Vagina (tissue), 2 donors: ENCODE measurements around the gene C1orf116. TPM values are rescaled to one million over a fixed set of nuclear protein-coding genes. Genes with fewer than 3 reads are reported as not detected.
A peak's percentile ranks its signal among the peaks of the same experiment; 100 is the strongest.

ENCODE experiments used
- DNase-seq, 2 donors: peaks; one replicate each; pipeline ENCODE4 v3.0.0-alpha.2; 2017; ENCODE audit errors: extremely low spot score in 2 of 2
- H3K27ac ChIP-seq: fragments of 200-600 bp; sonication (generic); one replicate; pipeline ENCODE4 v1.5.1; 2019
- H3K27me3 ChIP-seq: fragments of 200-600 bp; sonication (generic); one replicate; pipeline ENCODE4 v1.5.1; 2019
- H3K36me3 ChIP-seq, 2 donors: fragments of 200-600 bp; sonication (generic); one replicate each; pipeline ENCODE4 v1.5.1; 2017 to 2019
- H3K4me1 ChIP-seq: fragments of 200-600 bp; sonication (generic); one replicate; pipeline ENCODE4 v1.5.1; 2019
- H3K4me3 ChIP-seq, 2 donors: fragments of 200-600 bp; sonication (generic); 1 replicate in 1 of 2; 2 replicates in 1 of 2; pipeline ENCODE4 v1.5.1; 2016 to 2019
- H3K9me3 ChIP-seq: fragments of 200-600 bp; sonication (generic); one replicate; pipeline ENCODE4 v1.5.1; 2019
- POLR2A ChIP-seq, 2 donors: fragments of 450-650 bp; IDR thresholded peaks; one replicate each; pipeline ENCODE4 v1.6.1; 2017; ENCODE audit warnings: antibody characterized with exemption in 2 of 2, mild to moderate bottlenecking in 2 of 2, moderate library complexity in 2 of 2
- POLR2AphosphoS5 ChIP-seq, 2 donors: sonication (generic); formaldehyde crosslinking; IDR thresholded peaks; one replicate each; pipeline ENCODE4 v1.9.0; 2017; ENCODE audit warnings: antibody characterized with exemption in 2 of 2, mild to moderate bottlenecking in 2 of 2, low read depth in 1 of 2; ENCODE audit not compliant: insufficient read depth in 1 of 2
- intact Hi-C: fragments of 100-400 bp; cut with DNase I; formaldehyde crosslinking; loops from one replicate; pipeline ENCODE4 v1.15.1; 2023
- total RNA-seq: library from RNA; depleted of rRNA; stranded (reverse); fragments of >200 nt; gene quantifications from one replicate; pipeline ENCODE4 v1.2.3, GENCODE V29; 2016
- TF ChIP-seq, protein P1 (sequence below), 3 experiments: fragments of 450-650 bp in 2 of 3; fragments of 200-600 bp in 1 of 3; sonication (generic) in 1 of 3; IDR thresholded peaks; one replicate each; pipeline ENCODE4 v1.5.1; 2017 to 2019; ENCODE audit warnings: antibody characterized with exemption in 3 of 3, mild to moderate bottlenecking in 2 of 3, moderate library complexity in 2 of 3

C1orf116 gene
- total RNA-seq, 1 donor from 2014 or later: 11.8 TPM

DNA sequence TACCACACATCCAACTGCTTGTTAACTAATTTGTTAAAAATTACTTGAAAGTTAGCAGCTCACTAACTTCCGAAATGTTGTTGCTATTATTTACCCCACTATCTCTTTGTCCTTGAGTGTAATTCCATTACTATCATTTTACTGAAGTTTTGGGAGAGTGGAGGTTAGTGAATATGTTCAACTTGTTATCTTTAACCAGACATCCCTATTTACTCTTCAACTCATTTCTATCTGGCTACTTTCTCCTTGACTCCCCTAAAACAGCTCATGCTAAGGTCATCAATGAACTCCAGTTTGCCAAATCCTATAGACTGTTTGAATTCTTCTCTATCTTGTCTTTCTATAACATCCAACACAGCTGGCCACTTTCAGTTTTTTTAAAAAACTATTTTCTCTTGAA is 4.3 kb upstream of the C1orf116 start:
- H3K4me1 ChIP-seq: peaks cover 6% of the 10 kb centered on the region
- intact Hi-C loops: no loop called here
- TF ChIP-seq, protein P1, sequence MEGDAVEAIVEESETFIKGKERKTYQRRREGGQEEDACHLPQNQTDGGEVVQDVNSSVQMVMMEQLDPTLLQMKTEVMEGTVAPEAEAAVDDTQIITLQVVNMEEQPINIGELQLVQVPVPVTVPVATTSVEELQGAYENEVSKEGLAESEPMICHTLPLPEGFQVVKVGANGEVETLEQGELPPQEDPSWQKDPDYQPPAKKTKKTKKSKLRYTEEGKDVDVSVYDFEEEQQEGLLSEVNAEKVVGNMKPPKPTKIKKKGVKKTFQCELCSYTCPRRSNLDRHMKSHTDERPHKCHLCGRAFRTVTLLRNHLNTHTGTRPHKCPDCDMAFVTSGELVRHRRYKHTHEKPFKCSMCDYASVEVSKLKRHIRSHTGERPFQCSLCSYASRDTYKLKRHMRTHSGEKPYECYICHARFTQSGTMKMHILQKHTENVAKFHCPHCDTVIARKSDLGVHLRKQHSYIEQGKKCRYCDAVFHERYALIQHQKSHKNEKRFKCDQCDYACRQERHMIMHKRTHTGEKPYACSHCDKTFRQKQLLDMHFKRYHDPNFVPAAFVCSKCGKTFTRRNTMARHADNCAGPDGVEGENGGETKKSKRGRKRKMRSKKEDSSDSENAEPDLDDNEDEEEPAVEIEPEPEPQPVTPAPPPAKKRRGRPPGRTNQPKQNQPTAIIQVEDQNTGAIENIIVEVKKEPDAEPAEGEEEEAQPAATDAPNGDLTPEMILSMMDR (IDR thresholded peaks at IDR 0.05): no peak
- TF ChIP-seq POLR2A (IDR thresholded peaks at IDR 0.05) (no peak), POLR2AphosphoS5 (IDR thresholded peaks at IDR 0.05; ENCODE audit: insufficient read depth in 1 of 2, low read depth in 1 of 2) (no peak)

DNA sequence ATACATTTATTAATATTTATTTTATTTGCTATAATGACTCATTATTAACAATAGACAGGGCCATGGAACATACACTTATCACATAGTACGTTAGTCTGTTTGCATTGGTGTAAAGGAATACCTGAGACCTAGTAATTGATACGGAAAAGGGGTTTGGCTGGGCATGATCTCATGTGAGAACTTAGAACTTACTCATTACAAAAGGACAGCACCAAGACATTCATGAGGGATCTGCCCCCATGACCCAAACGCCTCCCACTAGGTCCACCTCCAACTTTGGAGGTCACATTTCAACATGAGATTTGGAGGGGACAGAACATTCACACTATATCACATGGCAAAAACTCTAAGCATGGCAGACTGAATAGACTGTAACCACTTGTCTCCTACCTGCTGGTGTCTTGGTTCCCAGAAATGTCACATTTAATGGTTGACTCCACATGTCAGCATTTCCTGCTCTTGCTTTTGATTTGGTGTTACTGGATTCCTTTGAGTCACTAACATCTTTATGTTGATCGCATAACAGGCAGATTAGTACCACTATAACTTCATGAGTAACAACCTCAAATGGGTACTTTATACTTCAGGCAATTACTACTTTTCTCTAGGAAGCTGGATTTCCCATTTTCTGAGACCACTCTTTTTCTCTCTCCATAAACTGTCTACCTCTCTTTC is 3.5 kb upstream of the C1orf116 start:
- Histone ChIP-seq H3K4me3 (no peak overlapping the region), H3K9me3 (no peaks in the 10 kb centered on the region), H3K27ac (no peak overlapping the region), H3K27me3 (no peaks in the 10 kb centered on the region), H3K4me1 (peaks cover 6% of the 10 kb centered on the region), H3K36me3 (no peaks in the 10 kb centered on the region)
- intact Hi-C loops: no loop called here
- TF ChIP-seq, protein P1 (IDR thresholded peaks at IDR 0.05): no peak
- no peak for TF ChIP-seq POLR2AphosphoS5 (IDR thresholded peaks at IDR 0.05; ENCODE audit: insufficient read depth in 1 of 2, low read depth in 1 of 2)
- TF ChIP-seq POLR2A (IDR thresholded peaks at IDR 0.05): no peak
- no peak for DNase-seq

More for the DNA sequence above, 4.3 kb upstream of the C1orf116 start:
- no peaks in the 10 kb centered on the region for H3K36me3 ChIP-seq
- no peaks in the 10 kb centered on the region for H3K9me3 ChIP-seq
- no peak overlapping the region for H3K27ac ChIP-seq
- H3K4me3 ChIP-seq: no peak overlapping the region
- DNase-seq: no peak
- H3K27me3 ChIP-seq: no peaks in the 10 kb centered on the region

DNA sequence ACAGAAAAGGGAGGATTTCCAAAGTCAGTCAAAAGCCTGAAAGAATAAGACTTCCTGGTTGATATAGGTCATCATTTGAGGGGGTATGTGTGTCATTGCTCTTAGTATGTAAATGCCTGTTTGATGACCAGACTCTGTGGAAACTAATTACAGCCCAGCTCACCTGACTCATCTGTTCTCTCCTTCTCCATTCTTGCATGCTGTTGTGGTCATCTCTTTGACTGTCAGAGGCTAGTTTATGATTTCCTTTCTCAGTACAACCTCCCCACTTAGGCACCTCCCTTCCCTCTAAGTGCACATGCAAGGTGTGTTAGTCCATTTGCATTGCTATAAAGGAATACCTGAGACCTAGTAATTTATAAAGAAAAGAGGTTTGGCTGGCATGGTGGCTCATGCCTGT is 2.4 kb upstream of the C1orf116 start:
- no peak for DNase-seq
- TF ChIP-seq POLR2A (IDR thresholded peaks at IDR 0.05) (no peak), POLR2AphosphoS5 (IDR thresholded peaks at IDR 0.05; ENCODE audit: insufficient read depth in 1 of 2, low read depth in 1 of 2) (no peak)
- TF ChIP-seq, protein P1 (IDR thresholded peaks at IDR 0.05): no peak
- Histone ChIP-seq H3K27ac (no peak overlapping the region), H3K36me3 (no peaks in the 10 kb centered on the region), H3K4me1 (peaks cover under 1% of the 10 kb centered on the region), H3K27me3 (no peaks in the 10 kb centered on the region), H3K9me3 (no peaks in the 10 kb centered on the region), H3K4me3 (no peak overlapping the region)
- intact Hi-C loops: no loop called here

DNA sequence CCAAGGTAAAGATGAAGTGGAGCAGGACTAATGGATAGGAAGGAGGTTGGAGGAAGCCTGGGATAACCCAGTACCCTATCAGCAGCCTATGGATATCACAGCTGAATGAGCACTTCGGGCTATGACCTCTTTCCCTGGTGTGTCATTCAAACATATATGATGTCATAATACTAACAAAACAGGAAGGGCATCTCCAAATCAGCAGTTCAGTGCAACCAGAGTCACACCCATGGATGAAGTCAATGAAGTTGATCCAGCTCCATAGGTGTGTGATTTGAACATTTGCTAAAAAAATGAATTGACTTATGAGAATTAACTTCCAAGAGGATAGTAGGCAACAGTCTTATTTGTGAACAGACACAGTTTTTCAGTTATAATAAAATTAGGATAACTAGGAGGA is 1.7 kb upstream of the C1orf116 start:
- intact Hi-C loops: no loop called here
- Histone ChIP-seq H3K4me3 (no peak overlapping the region), H3K27ac (no peak overlapping the region), H3K9me3 (no peaks in the 10 kb centered on the region), H3K27me3 (no peaks in the 10 kb centered on the region), H3K4me1 (no peaks in the 10 kb centered on the region), H3K36me3 (no peaks in the 10 kb centered on the region)
- TF ChIP-seq POLR2AphosphoS5 (IDR thresholded peaks at IDR 0.05; ENCODE audit: insufficient read depth in 1 of 2, low read depth in 1 of 2) (no peak), POLR2A (IDR thresholded peaks at IDR 0.05) (no peak)
- TF ChIP-seq, protein P1 (IDR thresholded peaks at IDR 0.05): no peak
- DNase-seq: no peak

DNA sequence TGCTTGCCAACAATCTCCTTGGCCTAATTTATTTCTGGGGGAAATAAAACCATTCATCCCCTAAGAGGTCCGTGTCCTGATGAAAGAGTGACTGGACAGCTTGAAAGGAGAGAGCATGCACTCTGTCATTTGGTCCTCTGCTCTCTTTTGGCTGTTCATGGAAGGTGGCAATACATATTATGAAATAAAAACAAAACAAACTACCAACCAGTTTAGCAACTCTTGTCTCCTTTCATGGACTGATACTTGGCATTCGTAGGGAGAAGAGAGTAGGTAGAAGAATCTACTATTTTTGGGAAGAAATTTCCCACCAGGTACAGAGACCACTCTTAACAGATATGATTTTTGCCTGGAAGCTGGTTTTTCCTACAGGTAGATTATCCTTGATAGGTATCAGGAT is 746 bp upstream of the C1orf116 start:
- intact Hi-C loops: no loop called here

More for the DNA sequence above, 746 bp upstream of the C1orf116 start:
- Histone ChIP-seq H3K9me3 (no peaks in the 10 kb centered on the region), H3K4me1 (no peaks in the 10 kb centered on the region), H3K36me3 (no peaks in the 10 kb centered on the region), H3K27ac (peak overlapping the region; percentile 49), H3K27me3 (no peaks in the 10 kb centered on the region), H3K4me3 (no peak overlapping the region)
- DNase-seq: no peak
- TF ChIP-seq, protein P1 (IDR thresholded peaks at IDR 0.05): no peak
- TF ChIP-seq POLR2A (IDR thresholded peaks at IDR 0.05) (no peak), POLR2AphosphoS5 (IDR thresholded peaks at IDR 0.05; ENCODE audit: insufficient read depth in 1 of 2, low read depth in 1 of 2) (no peak)
